HUES64 (cell line): Measurements from ENCODE around the gene APBA2.
A peak's percentile ranks its signal among the peaks of the same experiment; 100 is the strongest.

Experiments
- H3K27ac ChIP-seq: 2 replicates; pipeline ENCODE4 v1.7.0; 2013; ENCODE audit warnings: low read depth, low read length, inconsistent platforms
- H3K27me3 ChIP-seq: 2 replicates; pipeline ENCODE4 v1.6.1; 2013; ENCODE audit warnings: mild to moderate bottlenecking, low read length; ENCODE audit not compliant: insufficient read depth
- H3K36me3 ChIP-seq: 2 replicates; pipeline ENCODE4 v1.6.1; 2013; ENCODE audit warnings: mild to moderate bottlenecking, low read length; ENCODE audit not compliant: insufficient read depth
- H3K4me1 ChIP-seq: 2 replicates; pipeline ENCODE4 v1.6.1; 2013; ENCODE audit warnings: mild to moderate bottlenecking, low read length, moderate library complexity; ENCODE audit not compliant: insufficient read depth
- H3K4me3 ChIP-seq: 2 replicates; pipeline ENCODE4 v1.5.1; 2013; ENCODE audit warnings: mild to moderate bottlenecking, low read length, moderate library complexity
- H3K9ac ChIP-seq: 2 replicates; pipeline ENCODE4 v1.6.1; 2013; ENCODE audit warnings: mild to moderate bottlenecking, low read depth, low read length
- H3K9me3 ChIP-seq: 2 replicates; pipeline ENCODE4 v1.6.1; 2013; ENCODE audit warnings: low read depth, low read length; ENCODE audit not compliant: insufficient read depth
- WGBS: fragments of 150-250, 120-280 bp; methylation state at CpG from one replicate; pipeline ENCODE4 v1.1.7; 2013; ENCODE audit warnings: missing lambda C conversion rate; 5-methylcytosine and 5-hydroxymethylcytosine counted together

The APBA2 gene

DNA sequence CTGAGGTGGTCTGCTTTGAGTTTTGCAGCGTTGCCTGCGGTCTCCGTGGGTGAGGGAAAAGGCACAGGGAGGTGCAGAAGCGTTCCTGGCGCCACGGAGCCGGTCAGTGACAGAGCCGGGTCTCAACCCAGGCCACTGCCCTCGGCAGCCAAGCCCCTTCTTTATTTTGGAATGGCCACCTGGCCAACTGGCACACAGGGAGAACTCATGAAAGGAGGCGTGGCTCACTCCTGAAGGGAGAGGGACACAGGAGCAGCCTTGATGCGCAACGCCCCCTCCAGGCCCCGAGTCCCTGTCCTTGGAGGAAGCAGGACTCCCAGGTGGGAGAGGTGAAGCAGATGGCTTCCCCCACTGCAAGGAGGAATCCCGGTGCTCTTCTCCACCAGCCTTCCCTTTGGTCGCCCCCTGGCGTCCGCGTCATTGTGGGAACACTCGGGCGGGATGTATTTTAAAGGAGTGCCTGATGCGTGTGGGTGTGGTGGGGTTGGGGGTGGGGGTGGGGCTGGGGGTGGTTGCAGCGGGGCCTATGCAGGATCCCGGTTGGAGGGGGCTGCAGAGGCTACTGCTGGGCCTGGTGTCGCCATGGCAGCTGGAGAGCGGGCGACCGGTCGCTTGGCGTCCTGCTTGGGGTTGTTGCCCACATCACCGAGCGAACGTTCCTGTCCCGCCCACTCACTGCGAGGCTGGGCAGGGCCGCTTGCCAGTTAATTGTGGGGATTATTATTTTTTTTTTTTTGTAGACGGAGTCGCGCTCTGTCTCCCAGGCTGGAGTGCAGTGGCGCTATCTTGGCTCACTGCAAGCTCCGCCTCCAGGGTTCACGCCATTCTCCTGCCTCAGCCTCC is 32.6 kb downstream of the APBA2 start:
- 60% methylated on average over 41 of the region's 41 CpGs for WGBS
- no peaks in the 10 kb centered on the region for H3K9me3 ChIP-seq
- peak overlapping the region; percentile 31; the same call in 1 of the 2 replicates for H3K4me3 ChIP-seq
- no peak overlapping the region for H3K9ac ChIP-seq
- H3K4me1 ChIP-seq = no peaks in the 10 kb centered on the region; the same call in 1 of the 2 replicates
- H3K36me3 ChIP-seq = no peaks in the 10 kb centered on the region
- H3K27me3 ChIP-seq = no peaks in the 10 kb centered on the region
- H3K27ac ChIP-seq = no peak overlapping the region

DNA sequence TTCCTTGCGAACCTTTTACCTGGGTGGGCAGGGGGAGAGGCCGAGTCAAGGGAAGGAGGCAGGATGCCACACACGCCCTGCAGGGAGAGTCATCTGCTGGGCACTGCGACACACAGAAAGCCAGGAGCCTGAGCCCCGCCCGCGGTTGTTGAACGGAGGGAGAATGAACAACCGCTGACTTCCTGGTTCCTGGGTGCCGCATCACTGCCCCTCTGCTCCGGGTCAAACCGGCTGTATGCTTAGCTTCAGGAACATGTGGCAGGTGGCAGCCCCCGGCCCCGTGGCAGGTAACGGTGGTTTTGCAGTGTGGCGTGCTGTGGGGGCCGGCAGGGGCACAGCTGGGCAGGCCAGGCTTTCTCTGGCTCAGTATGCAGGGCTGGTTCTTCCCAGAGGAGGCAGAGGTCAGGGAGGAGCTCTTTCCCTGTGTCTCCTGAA is 33.4 kb downstream of the APBA2 start:
- no peaks in the 10 kb centered on the region for H3K27me3 ChIP-seq
- WGBS = 93% methylated on average over 17 of the region's 17 CpGs
- H3K36me3 ChIP-seq = no peaks in the 10 kb centered on the region
- no peak overlapping the region for H3K9ac ChIP-seq
- H3K4me3 ChIP-seq = no peak overlapping the region
- no peaks in the 10 kb centered on the region; the same call in 1 of the 2 replicates for H3K4me1 ChIP-seq
- H3K27ac ChIP-seq = no peak overlapping the region
- no peaks in the 10 kb centered on the region for H3K9me3 ChIP-seq

DNA sequence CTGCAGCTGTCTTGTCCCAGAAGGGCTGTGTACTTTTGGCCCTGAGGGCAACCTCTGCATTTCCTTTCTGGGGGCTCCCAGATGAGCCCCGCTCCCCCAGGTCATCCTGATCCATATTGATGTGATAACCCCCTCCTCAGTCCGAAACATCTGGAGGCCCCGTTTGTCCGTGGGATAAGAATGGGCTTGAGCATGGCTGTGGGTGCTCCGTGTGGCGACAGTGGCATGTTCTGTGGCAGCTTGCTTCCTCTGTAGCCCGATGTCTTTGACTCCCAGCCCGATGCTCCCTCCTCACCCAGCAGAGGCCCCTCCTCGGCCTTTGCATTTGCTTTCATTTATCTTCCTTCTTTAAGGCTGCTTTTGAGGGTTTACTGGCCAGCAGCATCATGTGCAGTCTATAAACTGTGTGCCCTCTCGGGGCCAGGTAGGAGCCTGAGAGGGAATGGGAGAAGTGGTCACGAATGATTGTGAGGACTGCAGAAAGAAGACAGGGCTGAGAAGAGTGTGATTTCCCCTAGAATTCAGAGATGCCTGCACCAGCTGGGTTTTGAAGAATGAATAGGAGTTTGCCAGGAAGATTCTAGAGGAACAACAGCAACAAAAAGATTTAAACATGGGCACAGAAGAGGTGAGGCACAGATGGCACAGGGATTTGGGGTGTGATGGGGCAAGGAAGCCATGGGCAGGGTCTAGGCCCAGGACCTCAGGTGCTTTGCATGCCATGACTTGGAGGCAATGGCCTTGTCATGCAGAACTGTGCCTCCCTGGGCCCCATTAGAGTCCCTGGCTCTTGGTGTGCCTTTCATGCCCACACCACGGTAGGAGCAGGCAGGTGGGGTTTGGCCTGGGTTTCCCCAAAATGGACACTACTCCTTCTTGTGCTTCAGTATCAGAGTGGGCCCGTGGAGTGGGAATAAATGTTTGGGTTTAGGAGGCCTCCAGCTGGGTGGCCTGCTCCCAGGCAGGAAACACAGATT is 34.2 kb downstream of the APBA2 start:
- no peaks in the 10 kb centered on the region; the same call in 1 of the 2 replicates for H3K4me1 ChIP-seq
- WGBS = 93% methylated on average over 13 of the region's 13 CpGs
- H3K27me3 ChIP-seq = no peaks in the 10 kb centered on the region
- H3K27ac ChIP-seq = no peak overlapping the region
- H3K9me3 ChIP-seq = no peaks in the 10 kb centered on the region
- no peaks in the 10 kb centered on the region for H3K36me3 ChIP-seq
- no peak overlapping the region for H3K4me3 ChIP-seq
- H3K9ac ChIP-seq = no peak overlapping the region

DNA sequence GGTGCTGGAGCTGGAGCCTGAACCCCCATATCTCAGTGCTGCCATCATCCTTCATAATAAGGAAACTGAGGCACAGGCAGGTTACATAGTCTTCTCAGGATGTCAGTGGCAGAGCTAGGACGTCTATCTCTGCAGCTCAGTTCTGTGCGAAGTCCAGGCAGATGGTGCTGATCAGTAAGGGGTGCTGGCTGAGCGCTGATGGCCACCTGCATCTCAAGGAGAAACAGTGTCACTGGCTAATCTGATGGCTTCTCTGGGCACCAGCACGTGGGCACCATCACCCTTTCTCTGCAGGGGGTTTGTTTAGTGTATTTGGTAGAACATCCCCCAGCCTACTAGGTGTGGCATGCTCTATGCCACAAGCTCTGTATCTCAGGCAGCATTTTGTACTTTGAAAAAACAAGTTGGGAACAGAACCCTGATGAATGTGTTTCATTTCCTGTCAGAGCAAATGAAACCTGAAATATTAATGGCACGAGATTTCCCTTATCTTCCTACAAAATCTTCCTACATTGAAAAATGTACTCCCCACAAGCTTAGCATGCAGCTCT is 35.1 kb downstream of the APBA2 start:
- Histone ChIP-seq H3K9me3 (no peaks in the 10 kb centered on the region), H3K4me3 (no peak overlapping the region), H3K9ac (no peak overlapping the region), H3K36me3 (no peaks in the 10 kb centered on the region), H3K4me1 (no peaks in the 10 kb centered on the region; the same call in 1 of the 2 replicates), H3K27me3 (no peaks in the 10 kb centered on the region), H3K27ac (no peak overlapping the region)
- 86% methylated on average over 5 of the region's 5 CpGs for WGBS

DNA sequence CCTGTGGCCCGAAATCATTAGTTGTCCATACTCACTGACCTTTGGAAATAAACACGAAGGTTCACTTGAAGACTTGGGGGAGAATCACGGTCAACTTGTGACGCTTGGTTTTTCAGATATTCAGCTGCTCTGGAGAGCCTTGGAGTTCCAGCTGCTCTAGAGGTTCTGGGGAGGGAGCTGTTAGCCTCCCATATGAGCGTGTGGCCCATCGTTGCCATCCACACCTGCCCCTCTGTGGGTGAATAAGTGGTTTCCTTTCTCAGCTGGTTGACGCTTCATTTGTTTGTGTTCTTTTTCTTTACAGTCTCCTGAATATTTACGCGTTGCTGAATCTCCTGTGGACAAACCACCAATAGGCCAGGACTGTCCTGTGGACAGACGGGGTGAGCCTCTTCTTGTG is 35.6 kb downstream of the APBA2 start:
- 91% methylated on average over 10 of the region's 10 CpGs for WGBS
- Histone ChIP-seq H3K9ac (no peak overlapping the region), H3K4me1 (no peaks in the 10 kb centered on the region; the same call in 1 of the 2 replicates), H3K9me3 (no peaks in the 10 kb centered on the region), H3K27me3 (no peaks in the 10 kb centered on the region), H3K27ac (no peak overlapping the region), H3K4me3 (no peak overlapping the region), H3K36me3 (no peaks in the 10 kb centered on the region)

DNA sequence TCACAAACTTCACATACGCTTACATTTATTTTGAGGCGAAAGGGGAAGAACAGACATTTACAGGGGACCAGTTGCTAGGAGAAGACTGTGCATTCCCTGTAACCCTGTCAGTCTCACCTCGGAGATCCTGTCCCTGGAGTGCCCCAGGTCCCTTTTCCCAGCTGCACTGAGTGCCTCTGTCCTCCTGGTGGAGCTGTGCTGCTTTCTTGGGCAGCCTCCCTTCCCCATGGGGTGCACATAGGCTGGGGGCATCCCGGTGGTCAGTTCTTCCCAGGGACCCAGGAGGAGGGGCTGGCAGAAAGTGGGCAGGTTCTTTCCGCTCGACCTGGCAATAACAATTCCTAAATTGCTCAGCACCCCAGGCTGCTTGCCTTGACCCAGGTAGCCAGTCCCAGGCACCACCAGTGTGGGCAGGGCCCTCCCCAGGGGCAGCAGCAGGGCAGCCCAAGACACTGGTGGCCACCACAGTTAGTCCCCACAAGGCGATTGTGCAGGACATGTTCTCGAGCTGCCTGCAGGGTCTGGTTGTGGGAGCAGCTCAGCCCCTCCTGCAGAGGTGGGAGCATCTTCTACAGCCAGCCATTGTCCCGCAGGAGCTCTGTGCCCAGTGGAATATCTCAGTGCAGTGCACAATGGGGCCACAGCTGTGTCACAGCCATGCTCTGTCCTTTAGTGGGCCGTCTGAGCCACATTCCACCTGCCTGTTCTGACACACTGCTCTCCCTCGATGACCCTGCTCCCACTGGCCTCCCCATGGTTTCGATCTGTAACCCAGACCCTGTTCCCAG is 36.3 kb downstream of the APBA2 start:
- H3K27ac ChIP-seq = no peak overlapping the region
- 90% methylated on average over 12 of the region's 12 CpGs for WGBS
- no peak overlapping the region for H3K9ac ChIP-seq
- no peaks in the 10 kb centered on the region for H3K36me3 ChIP-seq
- H3K27me3 ChIP-seq = no peaks in the 10 kb centered on the region
- no peaks in the 10 kb centered on the region for H3K9me3 ChIP-seq
- no peak overlapping the region for H3K4me3 ChIP-seq
- no peaks in the 10 kb centered on the region; the same call in 1 of the 2 replicates for H3K4me1 ChIP-seq

DNA sequence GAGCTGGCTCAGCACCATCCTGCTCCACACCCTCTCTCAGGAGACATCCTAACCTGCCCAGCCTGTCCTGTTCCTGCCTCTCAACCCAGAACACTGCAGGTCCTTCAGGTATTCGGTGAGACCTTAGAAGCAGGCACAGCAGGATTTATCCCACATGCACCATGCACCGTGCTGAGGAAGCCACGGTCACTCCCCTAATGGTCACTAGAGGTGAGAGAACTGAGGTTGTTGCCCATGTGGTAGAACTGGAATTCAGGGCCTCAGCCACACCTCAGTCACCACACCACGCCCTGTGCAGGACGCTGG is 36.9 kb downstream of the APBA2 start:
- WGBS = 96% methylated on average over 5 of the region's 5 CpGs
- Histone ChIP-seq H3K9me3 (no peaks in the 10 kb centered on the region), H3K36me3 (no peaks in the 10 kb centered on the region), H3K4me3 (no peak overlapping the region), H3K27me3 (no peaks in the 10 kb centered on the region), H3K9ac (no peak overlapping the region), H3K27ac (no peak overlapping the region), H3K4me1 (no peaks in the 10 kb centered on the region; the same call in 1 of the 2 replicates)

DNA sequence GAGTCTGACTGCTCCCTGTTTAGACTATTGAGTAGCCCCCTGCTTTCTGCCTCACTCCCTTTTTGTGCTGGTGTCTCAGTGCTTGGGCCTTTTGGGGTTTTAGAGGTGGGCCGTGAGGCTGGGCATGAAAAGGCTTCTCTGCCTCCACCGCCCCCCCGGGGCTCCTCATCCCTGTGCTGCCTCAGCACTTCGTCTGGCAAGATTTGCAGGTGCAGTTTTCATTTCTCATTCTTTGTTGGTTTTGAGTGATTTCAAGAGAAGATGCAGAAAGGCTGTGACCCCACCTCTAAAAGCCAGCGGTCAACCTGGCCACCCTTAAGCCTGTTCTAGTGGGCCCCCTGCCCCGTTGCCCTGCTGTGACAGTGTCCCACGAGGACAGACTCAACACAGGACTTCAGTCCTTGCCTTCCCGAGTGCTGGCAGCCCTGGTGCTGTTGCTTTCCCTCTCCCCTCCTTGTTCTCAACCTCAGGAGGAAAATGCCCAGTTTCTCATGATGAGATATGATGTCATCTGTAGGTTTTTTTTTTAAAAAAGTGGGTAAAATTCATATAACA is 38.0 kb downstream of the APBA2 start:
- H3K27ac ChIP-seq = no peak overlapping the region
- 87% methylated on average over 8 of the region's 8 CpGs for WGBS
- H3K4me3 ChIP-seq = no peak overlapping the region
- no peaks in the 10 kb centered on the region for H3K36me3 ChIP-seq
- H3K4me1 ChIP-seq = no peaks in the 10 kb centered on the region
- no peaks in the 10 kb centered on the region for H3K9me3 ChIP-seq
- H3K9ac ChIP-seq = no peak overlapping the region
- H3K27me3 ChIP-seq = no peaks in the 10 kb centered on the region

DNA sequence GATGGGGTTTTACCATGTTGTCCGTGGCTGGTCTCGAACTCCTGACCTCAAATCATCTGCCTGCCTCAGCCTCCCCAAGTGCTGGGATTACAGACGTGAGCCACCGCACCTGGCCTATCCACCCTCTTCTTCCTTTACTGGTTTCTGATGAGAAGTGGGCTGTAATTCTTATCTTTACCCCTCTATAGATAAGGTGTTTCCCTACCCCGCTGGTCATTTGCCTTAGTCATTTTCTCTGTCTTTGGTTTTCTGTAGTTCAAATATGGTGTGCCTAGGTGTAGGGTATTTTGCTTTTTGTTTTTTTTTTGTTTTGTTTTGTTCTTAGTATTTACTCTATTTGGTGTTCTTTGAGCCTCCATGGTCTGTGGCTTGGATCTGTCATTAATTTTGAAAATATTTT is 41.3 kb downstream of the APBA2 start:
- H3K9ac ChIP-seq = no peak overlapping the region
- H3K27me3 ChIP-seq = no peaks in the 10 kb centered on the region
- H3K27ac ChIP-seq = no peak overlapping the region
- H3K4me1 ChIP-seq = no peaks in the 10 kb centered on the region
- 97% methylated on average over 5 of the region's 5 CpGs for WGBS
- no peaks in the 10 kb centered on the region for H3K9me3 ChIP-seq
- no peak overlapping the region for H3K4me3 ChIP-seq
- H3K36me3 ChIP-seq = no peaks in the 10 kb centered on the region

DNA sequence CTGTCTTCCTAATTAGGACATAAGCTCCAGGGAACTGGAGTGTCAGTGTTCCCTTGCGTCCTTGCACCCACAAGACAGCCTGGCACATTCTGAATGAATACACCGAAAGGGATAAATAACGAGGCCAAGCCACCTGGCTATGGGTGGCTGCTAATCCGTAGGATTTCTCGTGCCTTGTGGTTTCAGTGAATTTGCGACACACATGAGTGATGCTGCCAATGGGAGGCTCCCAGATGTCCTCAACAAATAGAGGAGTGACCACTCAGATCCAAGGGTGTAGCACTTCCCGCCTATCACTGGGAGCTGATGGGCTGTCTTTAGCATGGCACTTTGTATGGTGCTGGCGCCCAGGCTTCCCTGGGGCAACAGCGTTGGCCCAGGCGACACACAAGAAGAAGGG is 43.4 kb downstream of the APBA2 start:
- no peaks in the 10 kb centered on the region for H3K27me3 ChIP-seq
- no peaks in the 10 kb centered on the region for H3K36me3 ChIP-seq
- 0 out of 2 replicates have a peak, but pooled peaks cover 4% of the 10 kb centered on the region for H3K9me3 ChIP-seq
- no peak overlapping the region for H3K4me3 ChIP-seq
- H3K4me1 ChIP-seq = no peaks in the 10 kb centered on the region
- H3K27ac ChIP-seq = no peak overlapping the region
- H3K9ac ChIP-seq = no peak overlapping the region
- WGBS = 94% methylated on average over 10 of the region's 10 CpGs
